Esophagus (tissue), 2 donors: ENCODE results near the gene PCNX1. TPM values are rescaled to one million over a fixed set of nuclear protein-coding genes. Genes with fewer than 3 reads are reported as not detected.
A peak's percentile ranks its signal among the peaks of the same experiment; 100 is the strongest.
"Not testable (repeated sequence)": the region's sequence is repeated elsewhere in the genome, so short reads cannot be mapped to it uniquely, and the experiment has no call there.

Experiments used
- H3K27ac ChIP-seq, 2 donors: one replicate each; pipeline ENCODE4 v1.5.1; 2013; ENCODE audit warnings: low read depth in 2 of 2, mild to moderate bottlenecking in 2 of 2, inconsistent platforms in 1 of 2, low read length in 1 of 2, moderate library complexity in 1 of 2
- H3K27me3 ChIP-seq, 2 donors: one replicate each; pipeline ENCODE4 v1.6.1; 2013; ENCODE audit warnings: low read length in 2 of 2, control low read depth in 1 of 2, mild to moderate bottlenecking in 1 of 2; ENCODE audit not compliant: insufficient read depth in 2 of 2, control insufficient read depth in 1 of 2
- H3K36me3 ChIP-seq, 2 donors: one replicate each; pipeline ENCODE4 v1.6.1; 2013; ENCODE audit warnings: low read length in 1 of 2; ENCODE audit not compliant: control insufficient read depth in 2 of 2, insufficient read depth in 2 of 2
- H3K4me1 ChIP-seq, 2 donors: one replicate each; pipeline ENCODE4 v1.6.1; 2013; ENCODE audit warnings: low read length in 1 of 2; ENCODE audit not compliant: control insufficient read depth in 2 of 2, insufficient read depth in 2 of 2
- H3K4me3 ChIP-seq, 2 donors: one replicate each; pipeline ENCODE4 v1.5.1; 2013; ENCODE audit warnings: low read length in 2 of 2, mild to moderate bottlenecking in 2 of 2, low read depth in 1 of 2, moderate library complexity in 1 of 2
- H3K9me3 ChIP-seq, 2 donors: one replicate each; pipeline ENCODE4 v1.6.1; 2013; ENCODE audit warnings: mild to moderate bottlenecking in 2 of 2, low read depth in 1 of 2, low read length in 1 of 2, moderate library complexity in 1 of 2; ENCODE audit not compliant: control insufficient read depth in 2 of 2, insufficient read depth in 1 of 2
- WGBS, 2 donors: extraction: QIAGEN DNeasy Blood & Tissue Kit; methylation state at CpG; one replicate each; pipeline ENCODE4 v1.1.7; 2013; 5-methylcytosine and 5-hydroxymethylcytosine counted together
- polyA plus RNA-seq, 2 donors: library from polyadenylated mRNA; stranded (reverse); fragments of 200-250 nt; gene quantifications; one replicate each; pipeline ENCODE4 v1.2.3, GENCODE V29; 2013
- donor health status: healthy with polysubstance abuse.
- donor health status: Bipolar disorder and iron deficiency.

PCNX1 gene
- polyA plus RNA-seq: 1 to 10 TPM; 3.9 to 4.1 TPM

- Histone ChIP-seq H3K27ac (peak within 1 kb of the TSS; percentile 91 to 97), H3K27me3 (no peaks in the 10 kb centered on the region), H3K4me3 (peak within 1 kb of the TSS; percentile 87 to 97), H3K36me3 (no peaks in the 10 kb centered on the region), H3K9me3 (no peaks in the 10 kb centered on the region), H3K4me1 (peaks cover 0 to 3% of the 10 kb centered on the region in 2 donors)
- 0 to 1% methylated on average over 53 to 101 of the region's 101 CpGs for WGBS, 2 donors
Measured at GRCh38 chr14:70907176-70907995, at the start of gene PCNX1. Gene PCNX1 (plus strand): TSS chr14:70907459. CDS start chr14:70907851, 392 bp downstream.

GRCh38 chr14:70857496-70857890, 49.8 kb upstream of the PCNX1 start:
- no peak overlapping the region for H3K4me3 ChIP-seq
- no peak overlapping the region for H3K27ac ChIP-seq
- WGBS, 2 donors: 93 to 95% methylated on average over 2 of the region's 2 CpGs
- no peaks in the 10 kb centered on the region for H3K36me3 ChIP-seq
- no peaks in the 10 kb centered on the region for H3K27me3 ChIP-seq
- H3K4me1 ChIP-seq: no peaks in the 10 kb centered on the region
- H3K9me3 ChIP-seq: no peaks in the 10 kb centered on the region

- WGBS, 2 donors: 84 to 88% methylated on average over 5 of the region's 5 CpGs
- no peaks in the 10 kb centered on the region for H3K9me3 ChIP-seq
- H3K27ac ChIP-seq: no peak overlapping the region
- no peaks in the 10 kb centered on the region for H3K27me3 ChIP-seq
- no peaks in the 10 kb centered on the region for H3K36me3 ChIP-seq
- no peak overlapping the region for H3K4me3 ChIP-seq
- no peaks in the 10 kb centered on the region for H3K4me1 ChIP-seq
Measured at GRCh38 chr14:70858641-70859040, 48.6 kb upstream of the PCNX1 start.

GRCh38 chr14:70866992-70867391, 40.3 kb upstream of the PCNX1 start:
- not testable (repeated sequence) for H3K4me3 ChIP-seq, H3K36me3 ChIP-seq
- WGBS, 2 donors: 71 to 87% methylated on average over 1 of the region's 1 CpG

GRCh38 chr14:70871001-70871400, 36.3 kb upstream of the PCNX1 start:
- no peak overlapping the region for H3K4me3 ChIP-seq
- no peaks in the 10 kb centered on the region for H3K4me1 ChIP-seq
- H3K27me3 ChIP-seq: no peaks in the 10 kb centered on the region
- 88 to 95% methylated on average over 1 of the region's 1 CpG for WGBS, 2 donors
- H3K27ac ChIP-seq: no peak overlapping the region
- no peaks in the 10 kb centered on the region for H3K9me3 ChIP-seq
- H3K36me3 ChIP-seq: no peaks in the 10 kb centered on the region

More at GRCh38 chr14:70866992-70867391, 40.3 kb upstream of the PCNX1 start:
- not testable (repeated sequence) for H3K27ac ChIP-seq, H3K4me1 ChIP-seq, H3K9me3 ChIP-seq, H3K27me3 ChIP-seq

DNA sequence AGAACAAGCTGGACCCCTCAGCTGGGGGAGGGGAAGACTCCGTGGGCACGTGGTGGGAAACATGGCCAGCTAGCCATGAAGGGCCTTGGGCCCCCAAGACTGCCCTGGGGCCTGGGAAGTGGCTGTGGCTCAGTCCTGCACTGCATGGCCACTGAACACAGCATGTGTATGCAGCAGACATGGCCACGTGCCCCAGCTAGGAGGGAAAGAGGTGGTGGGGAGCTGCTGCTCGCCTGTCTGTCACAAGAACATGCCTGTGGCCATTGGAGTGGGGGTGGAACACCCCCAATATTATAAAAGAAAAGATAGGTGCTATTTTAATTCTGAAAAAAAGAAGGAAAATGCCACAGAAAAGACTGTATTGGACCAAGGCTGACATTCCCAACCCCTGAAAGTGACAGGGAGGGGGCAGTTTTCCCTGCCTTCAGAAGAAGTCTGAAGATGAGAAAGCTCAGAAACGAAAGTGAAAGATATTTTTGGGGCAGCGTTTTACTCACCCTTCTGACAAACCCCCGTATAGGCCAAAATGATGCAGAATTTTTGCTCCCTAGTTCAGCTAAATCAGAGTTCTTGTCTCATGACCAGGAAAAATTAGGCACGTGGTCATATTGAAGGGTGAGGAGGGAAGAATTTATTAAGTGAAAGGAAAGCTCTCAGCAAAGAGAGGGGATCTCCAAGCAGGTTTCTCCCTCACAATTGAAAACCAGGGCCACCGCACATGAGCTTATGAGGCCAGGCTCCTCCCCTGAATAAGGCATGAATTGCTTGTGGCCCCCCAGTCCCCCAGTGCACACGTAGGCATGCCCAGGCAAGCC, 35.2 kb upstream of the PCNX1 start:
- no peaks in the 10 kb centered on the region for H3K4me1 ChIP-seq
- H3K36me3 ChIP-seq: no peaks in the 10 kb centered on the region
- no peak overlapping the region for H3K4me3 ChIP-seq
- 76 to 78% methylated on average over 10 of the region's 10 CpGs for WGBS, 2 donors
- H3K9me3 ChIP-seq: no peaks in the 10 kb centered on the region
- no peaks in the 10 kb centered on the region for H3K27me3 ChIP-seq
- H3K27ac ChIP-seq: no peak overlapping the region

DNA sequence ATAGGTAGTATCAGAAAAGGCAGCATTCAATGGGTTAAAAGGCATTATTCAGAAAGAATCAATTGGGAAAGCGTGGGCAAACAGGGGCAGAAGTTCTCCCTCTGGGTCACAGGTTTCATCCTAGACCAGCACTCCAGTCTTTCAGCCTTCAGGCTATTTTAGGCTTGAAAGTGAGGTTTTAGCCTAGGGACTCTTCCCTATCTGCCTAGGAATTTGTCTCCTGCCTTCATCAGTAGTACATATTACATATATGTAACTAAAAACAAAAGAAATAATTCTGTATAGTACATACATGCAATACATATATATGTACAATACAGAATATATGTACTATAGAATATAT, 34.6 kb upstream of the PCNX1 start:
- Histone ChIP-seq H3K4me1 (no peaks in the 10 kb centered on the region), H3K36me3 (no peaks in the 10 kb centered on the region), H3K9me3 (no peaks in the 10 kb centered on the region), H3K4me3 (no peak overlapping the region), H3K27ac (no peak overlapping the region), H3K27me3 (no peaks in the 10 kb centered on the region)
- 64 to 89% methylated on average over 1 of the region's 1 CpG for WGBS, 2 donors

- 77 to 80% methylated on average over 4 of the region's 4 CpGs for WGBS, 2 donors
- Histone ChIP-seq H3K36me3 (no peaks in the 10 kb centered on the region), H3K4me3 (no peak overlapping the region), H3K9me3 (no peaks in the 10 kb centered on the region), H3K27ac (no peak overlapping the region), H3K4me1 (no peaks in the 10 kb centered on the region), H3K27me3 (no peaks in the 10 kb centered on the region)
Measured at GRCh38 chr14:70873627-70874026, 33.6 kb upstream of the PCNX1 start.

- not testable (repeated sequence) for H3K4me1 ChIP-seq, H3K4me3 ChIP-seq, H3K27me3 ChIP-seq, H3K27ac ChIP-seq, H3K36me3 ChIP-seq, H3K9me3 ChIP-seq
- 78 to 83% methylated on average over 6 of the region's 6 CpGs for WGBS, 2 donors
Measured at GRCh38 chr14:70875811-70876460, 31.3 kb upstream of the PCNX1 start.
